Left lung (tissue), 10 donors: ENCODE results near the gene AIFM3. TPM values are rescaled to one million over a fixed set of nuclear protein-coding genes. Genes with fewer than 3 reads are reported as not detected.
"Not testable (repeated sequence)": the region's sequence is repeated elsewhere in the genome, so short reads cannot be mapped to it uniquely, and the experiment has no call there.

Experiments
- ATAC-seq: fragments of 200-7000 bp; cut with Tn5 transposase; one replicate; pipeline ENCODE4 v1.9.1; 2020; ENCODE audit warnings: moderate library complexity
- DNase-seq, 4 donors: peaks; one replicate each; pipeline ENCODE4 v3.0.0-alpha.2; 2013 to 2020
- H3K27ac ChIP-seq, 2 donors: fragments of 200-600 bp; sonication (generic) in 1 of 2; one replicate each; pipeline versions ENCODE4 v1.5.0 to v1.8.0; 2020 to 2021
- H3K27me3 ChIP-seq, 2 donors: fragments of 200-600 bp; sonication (generic) in 1 of 2; one replicate each; pipeline versions ENCODE4 v1.5.0 to v1.8.0; 2020 to 2021
- H3K36me3 ChIP-seq, 2 donors: fragments of 200-600 bp; sonication (generic) in 1 of 2; one replicate each; pipeline versions ENCODE4 v1.5.0 to v1.8.0; 2020 to 2021
- H3K4me1 ChIP-seq, 2 donors: fragments of 200-600 bp; one replicate each; pipeline ENCODE4 v1.8.0; 2021
- H3K4me3 ChIP-seq, 2 donors: fragments of 200-600 bp; sonication (generic) in 1 of 2; one replicate each; pipeline versions ENCODE4 v1.5.0 to v1.8.0; 2020 to 2021; ENCODE audit warnings: mild to moderate bottlenecking in 1 of 2
- H3K9me3 ChIP-seq, 2 donors: fragments of 200-600 bp; sonication (generic) in 1 of 2; one replicate each; pipeline versions ENCODE4 v1.5.0 to v1.8.0; 2020 to 2021
- CTCF ChIP-seq, 2 donors: fragments of 200-600 bp; sonication (generic) in 1 of 2; IDR thresholded peaks; one replicate each; pipeline versions ENCODE4 v1.5.0 to v1.8.0; 2021; ENCODE audit warnings: antibody characterized with exemption in 2 of 2
- intact Hi-C, 2 donors: fragments of 100-400 bp; cut with DNase I; formaldehyde crosslinking; loops; one replicate each; pipeline versions ENCODE4 v1.11.2 to v1.14.2; 2022
- polyA plus RNA-seq, 6 donors: library from polyadenylated mRNA; unstranded; fragments of 120-200 nt; gene quantifications; one replicate each; pipeline ENCODE4 v1.2.1, GENCODE V29; 2013; ENCODE audit not compliant: insufficient read length in 6 of 6
- total RNA-seq, 2 donors: library from RNA; stranded (reverse); fragmentation: NEBNext Ultra II Directional; extraction: Animal tissue kit (Norgen Biotek cat#: 25700); gene quantifications; one replicate each; pipeline ENCODE4 v1.2.1, GENCODE V29; 2021
- donor health status: DM: no; HTN: yes; CAD: no.
- donor health status: DM: no; HTN: no; CAD: no.

Gene AIFM3
- total and polyA plus RNA-seq, 8 donors = 0.49 to 6.5 (median 1.0) TPM

- Histone ChIP-seq H3K36me3 (peaks cover 0 to 37% of the 10 kb centered on the region in 2 donors), H3K4me1 (peaks cover 15 to 58% of the 10 kb centered on the region in 2 donors), H3K9me3 (no peaks in the 10 kb centered on the region), H3K27ac (peak overlapping the region; percentile 2 to 33), H3K27me3 (no peaks in the 10 kb centered on the region), H3K4me3 (no peak overlapping the region)
- ATAC-seq (peak; percentile 20), DNase-seq (no peak)
- no peak for TF ChIP-seq CTCF (IDR thresholded peaks at IDR 0.05)
- intact Hi-C loops = no loop called here
Measured at GRCh38 chr22:20937794-20938671, 29.0 kb upstream of the AIFM3 start.

- H3K4me3 ChIP-seq, DNase-seq, H3K27me3 ChIP-seq, intact Hi-C loops, ATAC-seq, H3K27ac ChIP-seq, H3K9me3 ChIP-seq: not testable (repeated sequence)
- Histone ChIP-seq H3K36me3 (peaks cover 0 to 26% of the 10 kb centered on the region in 2 donors), H3K4me1 (peaks cover 15 to 69% of the 10 kb centered on the region in 2 donors)
Measured at GRCh38 chr22:20939457-20940185, 27.4 kb upstream of the AIFM3 start.

GRCh38 chr22:20940186-20940651 is 26.8 kb upstream of the AIFM3 start:
- intact Hi-C loops = no loop called here
- H3K27me3 ChIP-seq = no peaks in the 10 kb centered on the region
- DNase-seq (no peak), ATAC-seq (no peak)
- H3K9me3 ChIP-seq = no peaks in the 10 kb centered on the region
- peaks cover 0 to 20% of the 10 kb centered on the region in 2 donors for H3K36me3 ChIP-seq
- no peak overlapping the region for H3K4me3 ChIP-seq
- H3K4me1 ChIP-seq = peaks cover 17 to 69% of the 10 kb centered on the region in 2 donors
- no peak for TF ChIP-seq CTCF (IDR thresholded peaks at IDR 0.05)
- H3K27ac ChIP-seq = no peak overlapping the region

GRCh38 chr22:20940904-20941385 is 26.1 kb upstream of the AIFM3 start:
- ATAC-seq (no peak), DNase-seq (no peak)
- H3K27me3 ChIP-seq = no peaks in the 10 kb centered on the region
- H3K36me3 ChIP-seq = peaks cover 0 to 13% of the 10 kb centered on the region in 2 donors
- TF ChIP-seq CTCF (IDR thresholded peaks at IDR 0.05) = no peak
- H3K4me1 ChIP-seq = peaks cover 23 to 69% of the 10 kb centered on the region in 2 donors
- no peak overlapping the region for H3K27ac ChIP-seq
- intact Hi-C loops = no loop called here
- H3K4me3 ChIP-seq = no peak overlapping the region
- H3K9me3 ChIP-seq = no peaks in the 10 kb centered on the region

GRCh38 chr22:20942203-20942902 is 24.7 kb upstream of the AIFM3 start:
- intact Hi-C loops, H3K4me3 ChIP-seq, H3K27me3 ChIP-seq, ATAC-seq, H3K27ac ChIP-seq, H3K36me3 ChIP-seq, DNase-seq, H3K9me3 ChIP-seq: not testable (repeated sequence)
- peaks cover 24 to 61% of the 10 kb centered on the region in 2 donors for H3K4me1 ChIP-seq
